ENCODE results near the gene WDSUB1. TPM values are rescaled to one million over a fixed set of nuclear protein-coding genes. Genes with fewer than 3 reads are reported as not detected.
A peak's percentile ranks its signal among the peaks of the same experiment; 100 is the strongest.

The WDSUB1 gene, protein sequence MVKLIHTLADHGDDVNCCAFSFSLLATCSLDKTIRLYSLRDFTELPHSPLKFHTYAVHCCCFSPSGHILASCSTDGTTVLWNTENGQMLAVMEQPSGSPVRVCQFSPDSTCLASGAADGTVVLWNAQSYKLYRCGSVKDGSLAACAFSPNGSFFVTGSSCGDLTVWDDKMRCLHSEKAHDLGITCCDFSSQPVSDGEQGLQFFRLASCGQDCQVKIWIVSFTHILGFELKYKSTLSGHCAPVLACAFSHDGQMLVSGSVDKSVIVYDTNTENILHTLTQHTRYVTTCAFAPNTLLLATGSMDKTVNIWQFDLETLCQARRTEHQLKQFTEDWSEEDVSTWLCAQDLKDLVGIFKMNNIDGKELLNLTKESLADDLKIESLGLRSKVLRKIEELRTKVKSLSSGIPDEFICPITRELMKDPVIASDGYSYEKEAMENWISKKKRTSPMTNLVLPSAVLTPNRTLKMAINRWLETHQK
- 9.4 TPM for polyA plus RNA-seq (2013, experiment 1 of 2; ENCODE audit: insufficient read length)
- polyA plus RNA-seq (2013, experiment 2 of 2; ENCODE audit: insufficient read length) = 8.4 TPM

DNA sequence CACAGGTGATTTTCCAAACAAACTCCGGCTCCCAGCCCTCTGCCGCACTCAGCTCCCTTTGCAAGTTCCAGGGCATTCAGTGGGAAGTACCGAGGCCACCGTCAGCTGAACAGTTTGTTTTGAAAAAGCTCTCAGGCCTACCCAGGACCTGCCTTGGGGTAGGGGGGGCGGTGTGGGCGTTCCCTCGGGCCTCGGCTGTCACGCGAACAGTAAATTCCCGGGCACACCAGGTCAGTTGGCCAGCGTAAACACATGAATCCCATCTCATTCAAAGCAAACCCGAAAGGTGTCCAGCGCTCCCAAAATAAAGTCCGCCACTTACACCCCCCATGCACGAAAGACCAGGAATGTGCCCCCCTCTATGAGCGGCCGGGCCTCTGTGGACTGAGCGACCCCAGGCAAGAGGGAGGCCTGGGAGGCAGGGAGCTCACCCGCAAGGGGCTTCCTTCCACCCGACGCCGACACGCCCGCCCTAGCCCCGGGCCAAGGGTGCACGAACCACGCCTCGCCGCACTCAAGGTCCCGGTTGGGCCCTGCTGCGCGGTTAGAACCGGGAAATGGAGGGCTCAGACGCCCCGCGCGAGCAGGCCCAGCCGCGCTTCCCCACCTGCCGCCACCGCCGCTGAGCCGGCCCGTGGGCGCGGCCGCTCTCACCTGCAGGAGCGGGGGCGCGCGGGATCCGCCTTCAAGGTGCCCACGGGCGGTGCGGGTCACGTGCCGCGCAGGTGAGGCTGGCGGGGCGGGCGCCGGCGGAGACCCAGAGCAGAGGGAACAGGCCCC lies at the start of gene WDSUB1:
Gene WDSUB1 (minus strand): TSS at position 775 of the 780 bp plus-strand sequence. CDS start 3,634 bp downstream, outside the sequence.
- DNase-seq = peak; percentile 74

DNA sequence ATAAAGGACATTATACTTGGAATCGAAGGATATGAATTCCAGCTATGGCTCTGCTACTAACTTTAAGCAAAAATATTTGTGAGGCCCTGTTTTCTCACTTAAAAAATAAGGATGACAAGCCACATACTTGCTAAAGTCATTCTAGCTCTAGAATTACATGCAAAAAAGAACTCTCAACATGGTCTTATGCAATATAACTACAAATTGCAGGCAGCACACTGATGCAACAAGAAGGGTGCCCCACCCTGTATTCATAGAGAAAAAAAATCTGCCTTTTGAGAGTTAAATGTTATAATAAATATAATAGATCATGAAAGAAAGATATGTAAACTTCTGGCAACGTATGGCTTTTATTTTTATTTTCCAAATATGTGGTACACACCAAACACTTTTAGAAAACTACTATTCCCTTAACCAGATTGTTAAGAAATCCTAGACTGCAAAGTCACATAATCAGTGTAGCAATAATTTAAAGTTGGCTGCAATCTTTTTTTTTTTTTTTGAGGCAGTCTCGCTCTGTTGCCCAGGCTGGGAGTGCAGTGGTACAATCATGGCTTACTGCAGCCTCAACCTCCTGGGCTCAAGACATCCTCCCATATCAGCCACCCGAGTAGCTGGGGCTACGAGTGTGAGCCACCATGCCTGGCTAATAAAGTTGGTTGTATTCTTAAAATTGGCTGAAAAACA lies 40.2 kb upstream of the WDSUB1 start:
- peak; percentile 72 for DNase-seq

DNA sequence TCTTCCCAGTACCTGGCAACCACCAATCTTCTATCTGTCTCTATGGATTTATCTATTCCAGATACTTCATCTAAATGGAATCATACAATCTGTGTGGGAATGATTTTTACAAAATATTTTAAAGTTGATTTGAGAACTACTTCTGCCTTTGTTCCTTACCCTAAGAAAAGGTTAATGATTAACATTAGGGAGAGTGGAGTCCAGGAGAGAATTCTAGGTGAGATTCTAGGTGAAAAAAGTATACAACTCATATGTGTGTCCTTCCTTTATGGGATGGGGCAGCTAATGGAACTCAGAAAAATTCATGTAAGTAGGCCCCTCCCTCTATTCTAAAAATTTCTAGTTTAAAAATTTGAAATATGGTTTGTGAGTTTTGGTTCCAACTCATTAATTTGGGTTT lies 35.9 kb upstream of the WDSUB1 start:
- no peak for DNase-seq

DNA sequence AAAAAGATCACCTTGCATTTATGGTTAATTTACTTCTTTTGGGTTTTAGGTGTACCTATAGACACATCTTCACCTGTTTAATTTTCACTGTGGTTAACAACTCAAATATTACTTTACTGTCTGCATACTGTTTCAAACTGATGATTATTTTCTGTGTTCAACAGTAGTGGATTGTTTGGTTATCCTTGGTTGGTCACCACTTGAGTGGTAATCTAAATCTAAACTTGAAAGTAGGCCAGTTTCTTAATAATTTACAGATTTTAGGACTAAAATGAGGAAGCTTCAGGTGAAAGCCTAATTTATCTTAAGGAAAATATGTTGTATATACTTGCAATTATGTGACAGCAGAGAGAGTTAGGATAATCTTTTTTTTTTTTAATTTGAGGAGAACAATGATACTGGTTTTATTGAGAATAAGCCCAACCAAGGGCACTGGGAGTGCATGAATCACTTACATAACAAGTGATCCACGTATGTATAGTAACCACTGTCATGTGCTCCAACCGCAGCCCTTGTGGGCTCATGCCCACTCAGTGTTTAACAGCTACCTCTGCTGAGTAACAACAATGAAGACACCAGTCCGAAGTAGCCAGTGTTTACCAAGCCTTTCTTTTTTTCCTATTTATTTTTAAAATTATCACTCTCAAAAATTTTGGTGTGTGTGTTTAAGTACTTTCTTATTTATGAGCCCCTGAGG lies 31.0 kb upstream of the WDSUB1 start:
- DNase-seq = no peak

DNA sequence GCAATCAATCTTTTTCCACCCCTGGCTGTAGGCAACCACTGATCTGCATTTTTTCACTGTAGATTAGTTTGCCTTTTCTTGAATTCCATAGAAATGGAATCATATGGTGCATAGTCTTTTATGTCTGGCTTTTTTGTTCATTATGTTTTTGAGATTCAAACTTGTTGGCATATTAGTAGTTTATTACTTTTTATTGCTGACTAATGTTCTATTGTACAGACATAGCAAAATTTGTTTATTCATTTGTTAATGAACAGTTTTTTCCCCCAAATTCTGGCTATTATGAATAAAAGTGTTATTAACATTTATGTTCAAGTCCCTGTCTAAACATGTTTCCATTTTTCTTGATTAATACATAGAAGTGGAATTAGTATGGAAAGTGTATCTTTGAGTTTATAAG lies 21.4 kb upstream of the WDSUB1 start:
- DNase-seq = no peak

DNA sequence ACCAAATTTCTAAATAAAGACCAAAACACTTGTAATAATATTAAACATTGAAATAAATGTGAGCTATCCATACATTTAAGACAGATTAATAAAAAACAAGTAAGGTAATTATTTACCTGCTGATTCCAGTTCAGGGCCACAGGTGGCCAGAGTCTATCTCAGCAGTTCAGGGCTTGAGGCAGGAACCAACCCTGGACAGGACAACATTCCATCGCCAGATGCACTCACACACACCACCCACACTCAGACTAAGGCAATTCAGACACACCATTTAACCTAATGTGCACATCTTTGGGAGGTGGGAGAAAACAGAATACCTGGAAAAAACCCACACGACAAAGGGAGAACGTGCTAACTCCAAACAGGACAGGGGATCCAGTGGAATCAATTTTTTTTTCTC lies 14.1 kb upstream of the WDSUB1 start:
- no peak for DNase-seq

DNA sequence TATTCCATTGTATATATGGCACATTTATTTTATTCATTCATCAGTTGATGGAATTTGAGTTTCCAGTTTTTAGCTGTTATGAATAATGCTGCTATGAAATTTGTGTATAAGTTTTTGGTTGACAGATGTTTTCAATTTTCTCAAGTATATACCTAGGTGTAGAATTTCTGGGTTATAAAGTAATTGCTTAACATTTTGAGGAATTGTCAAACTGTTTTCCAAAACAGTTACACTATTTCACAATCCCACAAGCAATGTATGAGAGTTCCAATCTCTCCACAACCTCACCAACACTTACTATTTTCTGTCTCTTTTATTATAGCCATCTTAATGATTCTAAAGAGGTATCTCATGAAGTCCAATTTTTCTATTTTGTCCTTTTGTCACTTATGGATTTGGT lies 12.5 kb upstream of the WDSUB1 start:
- DNase-seq = no peak

DNA sequence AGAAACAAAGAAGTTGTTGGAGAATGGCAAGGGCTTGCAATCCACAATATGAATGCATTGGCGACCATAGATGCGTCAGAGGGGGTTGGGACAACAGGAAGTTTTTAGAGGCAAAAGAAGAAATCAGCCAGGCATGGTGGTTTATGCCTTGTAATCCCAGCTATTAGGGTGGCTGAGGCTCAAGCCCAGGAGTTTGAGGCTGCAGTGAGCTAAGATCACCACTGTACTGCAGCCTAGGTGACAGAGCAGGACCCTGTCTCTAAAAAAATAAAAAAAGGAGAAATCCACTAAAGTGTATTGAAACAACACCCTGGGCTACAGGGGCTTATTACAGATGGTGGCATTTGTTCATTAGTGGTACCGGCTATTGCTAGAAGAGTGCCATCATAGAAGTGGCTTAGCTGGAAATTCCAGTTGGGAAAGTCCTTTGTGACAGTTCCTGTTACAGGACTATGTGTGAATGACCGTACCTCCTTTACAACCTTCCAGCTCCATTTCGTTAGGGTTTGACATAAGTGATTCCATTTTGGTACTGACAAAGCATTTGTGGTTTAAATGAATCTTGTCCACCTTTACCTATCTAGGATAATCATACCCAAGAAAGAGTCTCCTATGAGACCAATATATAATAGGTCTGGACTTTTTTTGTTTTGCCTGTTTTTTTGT lies 10.7 kb upstream of the WDSUB1 start:
- DNase-seq = no peak

DNA sequence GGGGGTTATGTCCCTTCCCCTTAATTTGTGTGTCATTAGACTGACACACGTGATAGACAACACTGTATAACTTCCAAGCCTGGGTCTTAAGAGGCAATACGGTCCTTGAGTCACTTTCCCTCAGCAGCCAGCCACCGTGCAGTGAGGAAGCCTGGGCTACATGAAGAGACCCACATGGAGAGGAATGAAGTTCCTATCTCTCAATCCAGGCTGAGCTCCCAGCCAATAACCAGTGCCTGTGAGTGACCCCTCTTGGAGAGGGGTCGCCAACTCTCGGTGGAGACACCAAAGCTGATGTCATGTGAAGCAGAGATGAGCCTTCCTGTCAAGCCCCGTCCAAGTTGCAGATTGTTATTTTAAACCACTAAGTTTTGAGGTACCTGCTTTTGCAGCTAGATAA lies 5.7 kb upstream of the WDSUB1 start:
- no peak for DNase-seq

DNA sequence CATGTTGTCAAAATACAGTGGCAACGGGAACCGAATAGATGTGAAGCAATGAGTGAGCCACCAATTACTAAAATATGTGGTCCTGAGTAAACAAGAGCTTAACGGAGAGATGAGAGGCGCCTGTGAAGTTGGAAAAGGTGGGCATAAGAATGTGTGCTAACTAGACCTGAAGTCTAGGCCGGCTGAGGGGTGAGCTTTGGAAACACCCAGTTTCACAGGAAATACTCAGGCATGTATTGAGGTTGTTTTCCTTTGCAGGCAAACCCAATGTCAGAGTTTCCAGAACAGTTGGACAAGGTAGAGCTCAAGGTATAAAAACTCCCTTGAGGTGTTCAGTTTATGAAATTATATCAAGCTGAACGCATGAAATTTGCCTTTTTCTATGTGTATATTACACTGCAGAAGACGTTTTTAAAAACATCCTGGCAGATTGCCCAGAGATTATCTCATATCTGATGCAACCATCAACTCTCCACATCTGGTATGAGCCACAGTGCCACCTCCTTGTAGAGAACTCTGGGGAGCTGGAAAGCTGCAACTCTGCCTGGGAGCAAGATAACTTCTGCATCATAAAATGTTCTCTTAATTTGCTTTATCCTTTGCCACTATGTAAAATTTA lies 3.9 kb upstream of the WDSUB1 start:
- DNase-seq = peak; percentile 86

DNA sequence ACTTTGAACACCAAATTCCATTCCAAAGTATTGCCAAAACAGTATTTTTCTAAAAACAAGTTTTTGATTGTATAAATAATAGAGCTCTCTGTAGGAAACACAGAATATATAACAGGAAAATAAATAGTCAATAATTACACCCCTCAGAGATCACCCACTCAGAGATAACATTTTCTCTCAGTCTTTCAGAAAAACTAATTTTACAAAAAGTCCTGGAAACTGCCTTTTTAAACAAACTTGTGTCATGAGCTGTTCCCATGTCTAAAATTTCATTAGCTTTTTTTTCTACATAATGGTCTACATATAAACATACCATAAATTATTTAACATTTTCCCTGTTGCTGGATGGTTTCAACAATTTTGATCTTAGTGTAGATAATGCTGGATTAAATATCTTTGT lies 1.2 kb upstream of the WDSUB1 start:
- DNase-seq = no peak

DNA sequence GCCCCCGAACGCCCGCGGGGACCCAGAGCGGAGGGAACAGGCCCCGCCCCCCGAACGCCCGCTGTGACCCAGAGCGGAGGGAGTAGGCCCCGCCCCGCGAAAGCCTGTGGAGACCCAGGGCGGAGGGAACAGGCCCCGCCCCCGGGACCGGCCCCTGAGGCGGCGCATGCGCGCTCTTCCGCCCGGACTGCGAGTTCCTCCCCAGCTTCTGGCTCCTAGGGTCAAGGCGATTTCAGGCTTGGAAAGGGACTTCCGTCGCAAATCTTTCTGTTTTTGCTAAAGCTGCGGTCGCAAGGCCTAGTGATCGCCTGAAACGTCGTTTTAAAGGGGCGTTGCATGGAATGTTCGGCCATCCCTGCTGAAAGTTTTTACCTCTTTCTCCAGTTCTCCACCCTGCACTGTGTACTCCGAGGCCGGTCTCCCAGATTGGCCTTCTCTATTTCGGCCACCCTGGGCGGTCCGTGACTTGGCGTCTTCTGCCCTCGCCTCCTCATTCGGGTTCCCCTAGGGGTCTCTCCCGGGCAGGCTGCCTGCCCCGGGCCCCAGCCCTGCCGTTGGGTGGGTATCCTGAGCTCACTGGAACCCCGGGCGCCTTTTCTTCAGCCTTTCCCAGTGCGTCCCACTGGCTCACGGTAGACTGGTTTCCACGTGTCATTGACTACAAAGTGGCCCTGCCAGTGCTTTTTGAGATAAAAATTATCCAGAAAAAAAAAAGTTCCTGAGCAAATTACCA lies 372 bp upstream of the WDSUB1 start:
- DNase-seq = peak; percentile 95

DNA sequence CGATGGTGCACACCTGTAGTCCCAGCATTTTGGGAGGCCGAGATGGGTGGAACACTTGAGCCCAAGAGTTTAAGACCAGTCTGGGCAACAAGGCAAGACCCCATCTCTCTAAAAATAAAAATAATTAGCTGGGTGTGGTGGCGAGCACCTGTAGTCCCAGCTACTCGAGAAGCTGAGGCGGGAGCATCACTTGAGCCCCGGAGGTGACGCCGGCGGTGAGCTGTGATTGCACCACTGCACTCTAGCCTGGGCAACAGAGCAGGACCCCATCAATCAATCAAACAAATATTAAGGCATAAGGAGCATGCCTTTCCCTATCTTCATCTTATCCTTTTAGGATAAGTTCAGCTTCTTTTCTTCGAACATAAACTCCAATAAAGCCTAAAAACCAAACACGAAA lies 1.1 kb downstream of the WDSUB1 start:
- no peak for DNase-seq

DNA sequence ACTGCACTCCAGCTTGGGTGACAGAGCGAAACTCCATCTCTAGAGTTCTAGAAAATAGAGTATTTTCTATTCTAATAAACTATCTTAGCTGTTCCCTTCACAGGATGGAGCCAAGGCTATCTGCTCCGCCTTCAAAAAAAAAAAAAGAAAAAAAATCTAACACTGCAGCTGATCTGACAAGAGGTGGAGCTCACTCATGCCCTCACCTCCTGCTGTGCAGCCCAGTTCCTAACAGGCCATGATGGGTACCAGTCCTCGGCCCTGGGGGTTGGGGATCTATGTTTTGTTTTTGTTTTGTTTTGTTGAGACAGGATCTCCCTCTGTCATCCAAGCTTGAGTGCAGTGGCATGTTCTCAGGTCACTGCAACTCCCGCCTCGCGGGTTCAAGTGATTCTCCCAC lies 3.0 kb downstream of the WDSUB1 start:
- DNase-seq = no peak

DNA sequence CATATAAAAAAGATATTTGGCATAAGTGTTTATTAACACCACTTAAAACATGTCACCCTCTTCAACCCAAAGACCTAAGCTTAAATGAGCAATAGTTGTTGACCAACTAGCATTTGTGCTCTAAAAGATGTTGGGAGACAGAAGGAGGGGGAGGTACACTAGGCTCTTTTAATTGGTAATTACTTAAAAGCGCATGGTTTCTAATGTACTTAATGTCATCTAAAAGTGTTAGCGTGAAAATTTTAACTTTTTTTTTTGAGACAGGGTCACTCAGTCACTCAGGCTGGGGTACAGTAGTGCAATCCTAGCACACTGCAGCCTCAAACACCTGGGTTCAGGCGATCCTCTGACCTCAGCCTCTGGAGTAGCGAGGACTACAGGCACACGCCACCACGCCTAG lies 5.5 kb downstream of the WDSUB1 start:
- no peak for DNase-seq

DNA sequence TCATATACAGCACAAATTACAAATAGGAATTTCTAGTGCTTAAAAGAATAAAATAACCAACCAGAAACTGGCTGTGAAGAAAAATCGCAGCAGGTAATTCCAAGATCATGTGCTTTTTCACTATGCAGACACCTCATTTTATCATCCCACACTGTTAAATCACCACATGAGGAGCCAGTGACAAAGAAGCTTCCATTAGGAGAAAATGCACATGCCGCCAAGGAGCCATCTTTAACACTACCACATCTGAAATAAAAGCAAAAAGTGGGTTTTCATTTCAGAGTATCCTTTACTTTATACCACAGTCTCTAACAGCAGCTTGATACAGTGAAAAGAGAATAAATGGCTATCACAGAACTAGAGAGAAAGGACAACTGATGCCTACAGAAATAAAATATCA lies 6.8 kb downstream of the WDSUB1 start:
- no peak for DNase-seq

DNA sequence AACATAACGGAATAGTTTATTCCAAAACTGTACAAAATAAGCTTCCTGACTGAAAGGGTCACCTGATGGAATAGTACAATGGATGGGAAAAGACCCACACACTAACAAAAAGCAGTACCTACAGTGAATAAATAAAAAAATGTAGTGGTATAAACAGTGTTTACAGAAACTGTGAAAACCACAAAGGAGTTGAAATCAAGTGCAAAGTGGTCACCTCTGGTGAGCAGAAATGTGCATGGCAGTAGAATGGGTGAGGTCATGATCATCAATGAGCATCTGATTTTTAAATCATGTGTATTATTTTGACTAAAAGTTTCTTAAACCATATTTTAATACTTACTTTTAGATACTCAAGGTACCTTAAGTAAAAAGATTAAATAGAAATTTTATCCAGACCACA lies 11.4 kb downstream of the WDSUB1 start:
- DNase-seq = no peak

DNA sequence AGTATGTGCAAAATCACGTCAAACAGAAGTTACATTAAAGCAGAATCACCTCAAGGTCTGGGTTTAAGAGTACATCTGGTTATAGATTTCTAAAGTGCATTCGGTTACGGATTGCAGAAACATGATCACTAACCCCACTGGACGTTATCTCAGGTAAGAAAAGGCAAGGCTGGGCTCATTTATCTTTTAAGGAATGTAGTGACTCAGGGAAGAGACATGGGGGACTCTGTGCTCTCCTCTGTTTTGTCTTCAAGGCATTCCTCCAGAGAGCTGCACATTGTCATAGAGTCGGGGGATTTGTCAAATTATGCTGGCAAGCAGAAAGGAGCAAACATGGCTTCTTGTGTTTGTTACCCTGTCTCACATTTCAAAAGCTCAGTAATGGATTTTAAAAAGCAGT lies 14.3 kb downstream of the WDSUB1 start:
- no peak for DNase-seq

DNA sequence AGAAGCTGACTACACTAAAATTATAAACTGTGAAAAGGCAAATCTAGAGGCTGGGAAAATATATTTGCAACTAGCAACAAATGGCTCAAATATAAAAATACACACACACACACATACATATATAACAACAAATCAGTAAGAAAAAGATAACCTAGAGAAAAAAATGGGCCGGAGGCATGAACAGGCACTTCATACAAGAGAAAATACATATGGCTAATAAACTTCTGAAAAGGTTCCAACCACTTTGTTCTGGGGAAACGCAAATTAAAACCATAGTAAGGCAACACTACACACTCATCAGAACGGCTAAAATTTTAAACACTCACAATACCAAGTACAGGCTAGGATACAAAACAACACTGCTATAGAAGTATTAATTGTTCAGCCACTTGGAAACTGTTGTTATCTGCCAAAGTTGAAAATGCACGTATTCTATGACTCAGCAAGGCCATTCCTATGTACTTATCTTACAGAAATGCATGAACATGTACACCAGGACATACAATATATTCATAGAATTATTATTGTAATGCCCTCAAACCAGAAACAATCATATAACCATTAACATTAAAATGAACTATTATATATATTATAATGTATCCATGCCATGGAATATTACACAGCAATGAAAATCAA lies 15.6 kb downstream of the WDSUB1 start:
- no peak for DNase-seq

DNA sequence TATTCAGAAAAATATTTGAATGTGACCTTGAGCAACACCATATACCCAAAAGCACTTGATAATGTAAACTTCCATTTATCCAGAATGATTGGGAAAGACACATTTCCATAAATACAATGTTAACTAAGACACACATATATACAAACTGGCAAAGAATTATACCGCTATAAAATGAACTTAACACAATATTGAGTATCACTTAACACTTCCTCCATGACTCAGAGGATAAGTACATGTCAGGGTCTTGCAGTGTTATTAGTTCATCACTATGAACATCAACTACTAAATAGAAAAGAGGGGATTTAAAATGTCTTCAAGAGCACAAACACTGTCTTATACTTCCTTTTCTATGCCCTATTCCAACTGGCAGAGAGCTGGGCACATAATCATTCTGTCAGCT lies 18.6 kb downstream of the WDSUB1 start:
- DNase-seq = peak; percentile 17
